Stomach (tissue), 4 donors: Measurements from ENCODE around the gene HOXD3.

Source experiments
- CTCF ChIP-seq, 7 experiments: fragments of 450-650 bp in 4 of 7; fragments of 200-600 bp in 3 of 7; sonication (generic) in 3 of 7; IDR thresholded peaks; one replicate each; pipeline ENCODE4 v1.5.1; 2016 to 2019; ENCODE audit warnings: antibody characterized with exemption in 7 of 7, control low read depth in 2 of 7, mild to moderate bottlenecking in 1 of 7
- EP300 ChIP-seq: sonication (generic); formaldehyde crosslinking; IDR thresholded peaks from one replicate; pipeline ENCODE4 v1.6.1; 2017; ENCODE audit warnings: antibody characterized with exemption
- POLR2A ChIP-seq, 4 donors: fragments of 450-650 bp; IDR thresholded peaks; one replicate each; pipeline ENCODE4 v1.6.1; 2016; ENCODE audit warnings: antibody characterized with exemption in 4 of 4, control low read depth in 2 of 4, mild to moderate bottlenecking in 1 of 4, moderate library complexity in 1 of 4

GRCh38 chr2:176172895-176173566 lies 15.9 kb downstream of the HOXD3 start:
- no peak for TF ChIP-seq CTCF (IDR thresholded peaks at IDR 0.05)
- no peak for TF ChIP-seq POLR2A (IDR thresholded peaks at IDR 0.05)
- no peak for TF ChIP-seq EP300
